GM12864 (cell line): Measurements from ENCODE around the gene LRIG2.
"Not testable (repeated sequence)": the region's sequence is repeated elsewhere in the genome, so short reads cannot be mapped to it uniquely, and the experiment has no call there.

Experiments
- DNase-seq: peaks from one replicate; pipeline ENCODE4 v3.0.0-alpha.2; 2011; ENCODE audit warnings: low read depth
- H3K4me3 ChIP-seq: 2 replicates; pipeline ENCODE4 v1.5.1; 2011; ENCODE audit warnings: mild to moderate bottlenecking, low read depth, low read length, control low read depth
- TF ChIP-seq, protein P1 (sequence below): IDR thresholded peaks from 2 replicates; pipeline ENCODE4 v1.5.1; 2011; ENCODE audit warnings: low read depth, mild to moderate bottlenecking, moderate library complexity, low read length, control low read depth, inconsistent platforms; ENCODE audit errors: missing control alignments

LRIG2 gene

GRCh38 chr1:113147073-113147625 lies 74.2 kb downstream of the LRIG2 start:
- H3K4me3 ChIP-seq: no peak overlapping the region
- no peak for DNase-seq
- TF ChIP-seq, protein P1, sequence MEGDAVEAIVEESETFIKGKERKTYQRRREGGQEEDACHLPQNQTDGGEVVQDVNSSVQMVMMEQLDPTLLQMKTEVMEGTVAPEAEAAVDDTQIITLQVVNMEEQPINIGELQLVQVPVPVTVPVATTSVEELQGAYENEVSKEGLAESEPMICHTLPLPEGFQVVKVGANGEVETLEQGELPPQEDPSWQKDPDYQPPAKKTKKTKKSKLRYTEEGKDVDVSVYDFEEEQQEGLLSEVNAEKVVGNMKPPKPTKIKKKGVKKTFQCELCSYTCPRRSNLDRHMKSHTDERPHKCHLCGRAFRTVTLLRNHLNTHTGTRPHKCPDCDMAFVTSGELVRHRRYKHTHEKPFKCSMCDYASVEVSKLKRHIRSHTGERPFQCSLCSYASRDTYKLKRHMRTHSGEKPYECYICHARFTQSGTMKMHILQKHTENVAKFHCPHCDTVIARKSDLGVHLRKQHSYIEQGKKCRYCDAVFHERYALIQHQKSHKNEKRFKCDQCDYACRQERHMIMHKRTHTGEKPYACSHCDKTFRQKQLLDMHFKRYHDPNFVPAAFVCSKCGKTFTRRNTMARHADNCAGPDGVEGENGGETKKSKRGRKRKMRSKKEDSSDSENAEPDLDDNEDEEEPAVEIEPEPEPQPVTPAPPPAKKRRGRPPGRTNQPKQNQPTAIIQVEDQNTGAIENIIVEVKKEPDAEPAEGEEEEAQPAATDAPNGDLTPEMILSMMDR: no peak

DNA sequence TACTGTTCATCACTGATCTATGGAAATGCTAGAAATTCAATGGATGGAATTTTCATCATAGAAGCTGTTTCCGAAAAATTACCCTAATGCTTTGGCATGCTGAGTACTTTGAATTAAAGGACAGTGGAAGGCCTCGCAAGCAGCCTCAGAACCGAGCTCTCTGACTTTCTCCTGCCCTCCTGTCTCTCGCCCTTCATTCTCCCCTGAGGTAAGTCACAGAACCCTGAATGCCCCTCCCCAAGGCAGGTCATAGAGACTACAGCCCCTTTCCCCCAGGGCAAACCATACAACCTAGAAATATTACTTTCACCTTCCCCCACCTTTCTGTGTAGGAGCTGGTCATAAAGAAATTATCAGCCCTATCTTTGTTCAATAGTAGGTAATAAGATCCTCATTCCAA lies 74.8 kb downstream of the LRIG2 start:
- DNase-seq: no peak
- TF ChIP-seq, protein P1: no peak
- no peak overlapping the region for H3K4me3 ChIP-seq

DNA sequence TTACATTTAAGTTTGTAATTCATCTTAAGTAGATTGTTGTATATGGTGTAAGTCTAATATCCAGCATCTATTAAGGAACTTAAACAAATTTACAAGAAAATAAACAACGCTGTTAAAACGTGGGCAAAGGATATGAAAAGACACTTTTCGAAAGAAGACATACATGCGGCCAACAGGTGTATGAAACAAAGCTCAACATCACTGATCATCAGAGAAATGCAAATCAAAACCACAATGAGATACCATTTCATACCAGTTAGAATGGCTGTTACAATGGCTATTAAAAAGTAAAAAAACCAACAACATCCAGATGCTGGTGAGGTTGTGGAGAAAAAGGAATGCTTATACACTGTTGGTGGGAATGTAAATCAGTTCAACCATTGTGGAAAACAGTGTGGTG lies 77.5 kb downstream of the LRIG2 start:
- H3K4me3 ChIP-seq: not testable (repeated sequence)
- DNase-seq: peak; percentile 25

- H3K4me3 ChIP-seq: no peak overlapping the region
- TF ChIP-seq, protein P1: no peak
- DNase-seq: no peak
Observed at GRCh38 chr1:113153116-113153803, 80.3 kb downstream of the LRIG2 start.

- no peak for DNase-seq
- TF ChIP-seq, protein P1: no peak
- no peak overlapping the region for H3K4me3 ChIP-seq
Observed at GRCh38 chr1:113156368-113156767, 83.4 kb downstream of the LRIG2 start.

- H3K4me3 ChIP-seq: not testable (repeated sequence)
Observed at GRCh38 chr1:113158743-113159142, 85.7 kb downstream of the LRIG2 start.

DNA sequence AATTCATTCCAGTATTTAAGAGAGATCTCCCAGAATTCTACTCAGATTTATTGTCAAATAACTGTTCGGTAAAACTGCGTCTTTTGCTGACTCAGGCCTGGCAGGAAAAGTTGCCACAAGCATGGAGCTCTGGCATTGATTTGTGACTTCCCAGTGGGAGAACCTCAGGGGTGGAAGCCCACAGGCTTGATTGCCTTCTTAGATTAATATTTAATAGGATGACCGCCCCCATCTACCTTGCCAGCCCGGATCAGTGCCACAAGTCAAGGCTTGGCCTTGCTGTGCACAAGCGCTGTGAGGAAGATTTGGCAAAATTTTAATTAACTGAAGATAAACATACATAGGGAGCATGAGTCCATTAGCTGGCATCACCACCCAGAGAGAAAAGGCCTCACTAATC lies 93.5 kb downstream of the LRIG2 start:
- no peak overlapping the region for H3K4me3 ChIP-seq
- TF ChIP-seq, protein P1: no peak
- DNase-seq: no peak

More at GRCh38 chr1:113158743-113159142, 85.7 kb downstream of the LRIG2 start:
- DNase-seq: not testable (repeated sequence)

DNA sequence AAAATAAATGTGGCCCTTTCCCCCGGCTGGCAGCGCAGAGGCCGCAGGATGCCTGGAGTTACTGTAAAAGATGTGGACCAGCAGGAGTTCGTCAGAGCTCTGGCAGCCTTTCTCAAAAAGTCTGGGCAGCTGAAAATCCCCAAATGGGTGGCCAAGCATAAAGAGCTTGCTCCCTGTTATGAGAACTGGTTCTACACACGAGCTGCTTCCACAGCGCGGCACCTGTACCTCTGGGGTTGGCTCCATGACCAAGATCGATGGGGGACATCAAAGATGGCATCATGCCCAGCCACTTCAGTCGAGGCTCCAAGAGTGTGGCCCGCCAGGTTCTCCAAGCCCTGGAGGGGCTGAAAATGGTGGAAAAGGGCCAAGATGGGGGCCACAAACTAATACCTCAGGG lies 95.9 kb downstream of the LRIG2 start:
- TF ChIP-seq, protein P1: no peak
- no peak for DNase-seq
- no peak overlapping the region for H3K4me3 ChIP-seq
